NCI-H2107 treated with DMSO at 0.1 percent for 48 hours (cell line): ENCODE data around the gene LMNB1.
"Not testable (repeated sequence)": the region's sequence is repeated elsewhere in the genome, so short reads cannot be mapped to it uniquely, and the experiment has no call there.

ENCODE experiments used
- DNase-seq: peaks from one replicate; lab custom pipeline; 2025; ENCODE audit not compliant: unreplicated experiment; lab: John Stamatoyannopoulos, UW

The LMNB1 gene

GRCh38 chr5:126818736-126819135, 41.8 kb downstream of the LMNB1 start:
- DNase-seq = no peak

- DNase-seq = no peak
Observed at GRCh38 chr5:126819253-126819652, 42.3 kb downstream of the LMNB1 start.

DNA sequence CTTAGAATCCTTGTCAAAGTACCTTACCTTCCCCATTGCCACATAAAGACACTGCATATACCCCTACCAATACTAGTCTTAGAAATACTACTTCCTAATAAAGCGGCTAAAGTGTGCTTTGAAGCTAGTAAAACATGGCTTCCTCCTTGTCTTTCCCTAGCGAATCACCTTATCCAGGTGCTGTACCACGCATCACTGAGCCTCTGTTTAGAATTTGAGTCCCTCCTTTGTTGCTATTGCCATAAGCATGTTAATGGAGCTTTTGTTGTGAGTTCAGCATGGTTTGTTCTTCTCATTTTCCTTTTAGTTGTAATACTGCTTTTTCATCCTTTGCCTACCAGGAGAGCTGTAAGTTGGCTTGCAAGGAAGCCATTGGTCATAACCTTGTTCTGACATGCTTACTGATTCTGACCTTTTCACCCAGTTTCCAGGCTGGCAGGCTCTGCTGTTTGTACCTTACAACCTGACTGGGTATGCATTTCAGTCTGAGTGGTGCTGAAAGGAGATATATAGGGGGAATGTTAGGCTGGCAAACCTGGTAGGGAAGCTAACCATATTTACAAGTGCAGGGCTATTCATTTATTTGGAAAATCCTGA, 49.8 kb downstream of the LMNB1 start:
- peak; percentile 54 for DNase-seq

DNA sequence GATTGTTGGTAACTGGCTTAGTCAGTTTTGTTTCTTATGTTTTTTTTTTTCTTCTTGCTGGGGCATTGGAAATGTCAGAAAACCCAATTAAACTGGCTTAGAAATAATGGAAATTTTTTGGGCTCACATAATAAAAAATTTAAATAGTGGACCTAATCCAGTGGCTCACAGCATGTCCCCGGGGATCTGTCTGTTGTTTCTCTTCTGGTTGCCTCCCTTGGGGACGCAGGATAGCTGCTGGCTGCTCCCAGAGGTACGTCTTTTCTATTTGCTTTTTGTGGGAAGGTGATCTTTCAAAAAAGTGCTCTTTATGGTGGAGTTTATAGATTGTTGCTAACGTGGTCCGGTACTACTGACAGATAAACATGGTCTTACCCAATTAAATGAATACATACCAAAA, 52.2 kb downstream of the LMNB1 start:
- peak; percentile 5 for DNase-seq

DNA sequence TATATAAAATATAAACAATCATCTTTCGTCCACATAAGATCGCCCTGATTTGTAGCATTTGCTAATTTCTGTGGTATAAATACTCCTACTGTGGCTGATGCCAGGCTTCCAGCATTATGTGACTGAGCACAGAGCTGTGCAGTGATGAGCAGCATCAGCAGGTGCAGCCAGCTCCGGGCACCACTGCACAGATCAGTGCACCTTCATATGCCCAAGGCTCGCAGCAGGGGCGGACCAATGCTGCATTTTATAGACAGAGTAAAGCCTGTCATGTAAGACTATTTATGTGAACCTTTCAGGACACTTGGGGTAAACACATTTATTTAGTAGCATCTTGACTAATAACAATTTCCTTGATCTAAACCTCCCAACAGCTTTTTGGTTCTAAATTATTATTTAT, 53.1 kb downstream of the LMNB1 start:
- DNase-seq = no peak

DNA sequence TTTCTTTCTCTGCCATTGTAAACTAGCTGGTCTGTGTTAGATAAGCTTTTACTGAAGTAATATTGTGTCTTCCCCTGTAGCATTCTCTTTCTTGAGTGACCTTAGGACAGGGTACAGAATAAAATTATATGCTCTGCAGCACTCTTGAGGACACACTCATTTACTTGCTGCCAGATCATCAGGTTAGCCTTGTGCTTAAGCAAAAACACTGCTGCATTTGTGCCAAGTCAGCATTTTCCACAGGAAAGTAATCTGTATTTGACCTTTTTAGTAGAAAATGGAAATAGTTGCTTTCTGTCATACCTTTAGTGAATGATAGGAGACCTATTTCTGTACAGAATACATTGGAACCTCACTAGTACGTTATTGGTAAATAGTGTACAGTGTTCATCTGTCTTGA, 54.2 kb downstream of the LMNB1 start:
- no peak for DNase-seq

- no peak for DNase-seq
Observed at GRCh38 chr5:126836778-126837177, 59.8 kb downstream of the LMNB1 start.

- no peak for DNase-seq
Observed at GRCh38 chr5:126837242-126837641, 60.3 kb downstream of the LMNB1 start.

- no peak for DNase-seq
Observed at GRCh38 chr5:126837906-126838539, 61.1 kb downstream of the LMNB1 start.

DNA sequence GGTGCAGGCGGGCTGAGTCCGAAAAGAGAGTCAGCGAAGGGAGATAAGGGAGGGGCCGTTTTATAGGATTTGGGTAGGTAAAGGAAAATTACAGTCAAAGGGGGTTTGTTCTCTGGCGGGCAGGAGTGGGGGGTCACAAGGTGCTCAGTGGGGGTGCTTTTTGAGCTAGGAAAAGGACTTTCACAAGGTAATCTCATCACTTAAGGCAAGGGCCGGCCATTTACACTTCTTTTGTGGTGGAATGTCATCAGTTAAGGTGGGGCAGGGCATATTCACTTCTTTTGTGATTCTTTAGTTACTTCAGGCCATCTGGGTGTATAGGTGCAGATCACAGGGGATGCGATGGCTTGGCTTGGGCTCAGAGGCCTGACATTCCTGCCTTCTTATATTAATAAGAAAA, 62.5 kb downstream of the LMNB1 start:
- DNase-seq = not testable (repeated sequence)

DNA sequence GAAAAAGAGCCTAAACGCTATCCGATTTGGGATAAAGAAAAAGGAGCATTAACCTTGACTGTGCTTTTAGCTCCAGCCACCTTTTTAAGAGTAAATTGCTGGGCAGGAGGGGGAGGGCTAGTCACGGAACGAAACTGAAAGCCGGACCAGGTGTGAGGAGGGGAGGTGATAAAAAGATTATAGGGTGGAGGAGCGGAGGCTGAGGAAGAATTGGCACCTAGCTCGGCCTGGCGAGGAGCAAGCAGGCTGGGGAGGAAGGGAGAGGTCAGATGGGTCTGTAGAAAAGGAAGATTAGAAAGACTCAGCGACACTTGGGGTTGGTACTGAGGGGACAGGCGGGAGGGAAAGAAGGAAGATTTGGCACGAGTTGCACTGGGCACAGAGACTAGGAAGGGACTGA, 66.4 kb downstream of the LMNB1 start:
- not testable (repeated sequence) for DNase-seq

GRCh38 chr5:126845470-126846070, 68.6 kb downstream of the LMNB1 start:
- DNase-seq = not testable (repeated sequence)

DNA sequence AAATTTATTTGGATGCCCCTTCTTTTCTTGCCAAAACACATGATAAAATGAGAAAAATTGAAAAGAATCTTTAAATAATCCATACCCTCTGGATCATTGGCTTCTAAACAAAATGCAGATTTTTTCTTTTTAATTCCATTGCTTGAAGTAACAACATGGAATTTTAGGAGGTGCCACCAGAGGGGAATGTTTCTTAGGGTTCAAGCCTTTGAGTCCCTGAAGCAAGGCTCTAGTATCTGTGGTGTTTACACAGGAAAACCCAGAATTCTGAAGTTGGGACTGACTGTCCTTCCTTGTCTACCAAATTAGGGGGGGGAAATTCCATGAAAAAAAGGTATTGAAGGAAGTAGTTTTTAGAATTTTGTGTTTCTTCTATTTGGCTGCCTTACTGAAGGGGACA, 69.4 kb downstream of the LMNB1 start:
- DNase-seq = no peak

DNA sequence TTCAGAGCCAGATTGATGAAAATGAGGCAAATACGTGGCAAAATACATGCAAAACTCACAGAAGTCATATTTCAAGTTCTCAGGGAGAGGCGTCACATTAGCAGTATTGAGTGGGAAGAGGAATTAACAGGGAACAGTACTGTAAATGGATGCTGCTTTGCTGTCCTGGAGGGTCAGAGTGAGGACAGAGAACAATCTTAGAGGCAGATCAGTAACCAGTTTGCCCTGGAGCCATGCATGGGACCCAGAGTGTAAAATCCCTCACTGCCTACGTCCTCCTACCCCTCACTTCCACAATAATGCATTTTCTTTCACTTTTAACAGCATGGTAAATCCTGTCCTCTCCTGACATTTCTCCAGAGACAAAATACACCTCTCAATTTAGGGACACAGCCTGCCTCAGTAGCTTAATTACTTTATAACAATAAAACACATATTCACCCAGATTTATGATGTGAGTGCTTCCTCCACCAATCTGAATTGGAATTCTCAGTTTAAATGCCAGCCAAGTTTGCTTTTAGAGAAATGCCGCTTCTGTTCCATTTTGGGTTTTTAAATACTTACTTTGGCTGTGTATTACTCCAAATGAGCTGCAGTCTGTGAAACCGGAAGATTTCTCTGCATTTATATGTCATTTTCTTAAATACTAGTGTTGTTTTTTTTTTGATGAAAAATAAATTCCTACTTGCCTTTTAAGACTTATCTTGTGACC, 70.0 kb downstream of the LMNB1 start:
- no peak for DNase-seq

DNA sequence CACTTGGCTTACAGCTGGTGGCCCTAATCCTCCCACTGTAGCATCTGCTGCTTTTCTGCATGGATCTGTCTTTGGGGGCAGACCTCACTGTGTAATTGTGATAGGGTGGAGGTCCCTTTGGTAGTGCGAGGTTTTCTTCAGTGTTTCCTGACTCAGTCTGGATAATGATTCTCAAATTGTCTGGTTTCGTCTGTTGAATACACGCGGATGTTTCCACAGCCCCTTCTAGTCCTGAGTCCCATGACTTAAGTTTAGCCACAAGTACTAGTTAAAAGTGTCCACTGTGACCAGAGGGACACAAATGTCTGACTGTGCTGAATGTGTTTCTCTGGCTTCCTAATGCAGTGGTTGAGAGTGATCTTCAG, 70.5 kb downstream of the LMNB1 start:
- no peak for DNase-seq

DNA sequence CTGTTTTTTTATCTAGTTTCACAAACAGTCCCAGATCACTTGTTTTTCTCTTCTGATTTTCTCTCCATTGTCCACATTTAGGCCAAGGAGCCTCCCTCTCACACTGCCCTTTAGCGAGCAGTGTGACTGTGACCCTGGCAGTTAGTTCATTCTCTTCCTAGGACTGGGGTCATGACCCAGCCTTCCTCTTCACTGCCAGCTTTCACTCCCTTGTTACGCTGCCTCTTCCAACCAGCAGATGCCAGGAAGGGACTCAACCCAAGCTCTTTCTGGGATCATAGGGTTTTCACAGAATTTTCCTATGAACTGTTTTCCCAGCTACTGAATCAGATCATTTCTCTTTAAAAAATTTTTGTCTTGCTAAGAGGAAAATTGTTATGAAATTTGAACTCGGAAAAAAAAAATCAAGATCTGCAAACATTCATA, 70.9 kb downstream of the LMNB1 start:
- DNase-seq = no peak

DNA sequence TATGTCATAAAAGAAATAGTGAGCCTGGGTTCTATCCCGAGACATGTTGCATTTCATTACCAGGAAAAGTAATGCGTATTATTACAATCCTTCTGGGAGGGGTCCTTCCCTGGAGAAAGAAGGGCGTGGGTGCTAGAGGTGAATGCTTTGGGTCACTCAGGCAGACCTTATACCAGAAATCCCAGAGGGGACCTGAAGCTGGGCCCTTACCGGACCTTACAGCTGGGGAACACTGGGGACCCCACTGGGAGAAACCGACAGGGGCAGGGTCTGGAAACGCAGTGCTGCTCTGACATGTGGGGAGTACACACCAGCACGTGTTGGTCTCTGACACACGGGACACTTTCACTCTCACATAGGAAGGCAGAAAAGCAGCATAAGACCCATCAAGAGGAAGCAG, 71.3 kb downstream of the LMNB1 start:
- DNase-seq = no peak

- DNase-seq = no peak
Observed at GRCh38 chr5:126849101-126849678, 72.3 kb downstream of the LMNB1 start.

- no peak for DNase-seq
Observed at GRCh38 chr5:126851501-126852011, 74.6 kb downstream of the LMNB1 start.

GRCh38 chr5:126852091-126852571, 75.2 kb downstream of the LMNB1 start:
- peak; percentile 15 for DNase-seq

DNA sequence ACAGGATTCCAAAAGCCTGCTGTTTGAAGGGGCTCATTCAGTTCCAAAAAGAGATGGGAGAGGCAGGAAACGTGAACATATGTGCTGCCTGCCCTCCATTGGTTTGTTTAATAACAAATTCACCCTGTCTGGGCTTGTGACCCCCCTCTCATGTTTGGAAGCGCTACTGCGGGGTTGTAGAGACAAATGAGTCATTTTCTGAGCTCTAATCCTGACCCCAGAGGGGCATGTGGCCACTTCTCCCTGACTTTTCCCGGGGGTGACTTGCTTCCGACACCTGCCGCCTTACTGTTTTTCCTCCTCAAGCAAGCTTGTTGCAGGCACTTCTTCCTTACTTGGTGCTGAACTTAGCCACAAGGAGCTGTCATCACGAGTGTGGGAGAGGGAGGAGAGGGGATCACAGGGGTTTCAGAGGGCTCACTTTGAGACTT, 75.9 kb downstream of the LMNB1 start:
- no peak for DNase-seq
